ENCODE data around the gene BCAR1. TPM values are rescaled to one million over a fixed set of nuclear protein-coding genes. Genes with fewer than 3 reads are reported as not detected.

The BCAR1 gene
- polyA plus RNA-seq, 1 donor (not counting 4 experiments of a cell fraction or from before 2014, with no cell fraction given): 17.8 TPM

DNA sequence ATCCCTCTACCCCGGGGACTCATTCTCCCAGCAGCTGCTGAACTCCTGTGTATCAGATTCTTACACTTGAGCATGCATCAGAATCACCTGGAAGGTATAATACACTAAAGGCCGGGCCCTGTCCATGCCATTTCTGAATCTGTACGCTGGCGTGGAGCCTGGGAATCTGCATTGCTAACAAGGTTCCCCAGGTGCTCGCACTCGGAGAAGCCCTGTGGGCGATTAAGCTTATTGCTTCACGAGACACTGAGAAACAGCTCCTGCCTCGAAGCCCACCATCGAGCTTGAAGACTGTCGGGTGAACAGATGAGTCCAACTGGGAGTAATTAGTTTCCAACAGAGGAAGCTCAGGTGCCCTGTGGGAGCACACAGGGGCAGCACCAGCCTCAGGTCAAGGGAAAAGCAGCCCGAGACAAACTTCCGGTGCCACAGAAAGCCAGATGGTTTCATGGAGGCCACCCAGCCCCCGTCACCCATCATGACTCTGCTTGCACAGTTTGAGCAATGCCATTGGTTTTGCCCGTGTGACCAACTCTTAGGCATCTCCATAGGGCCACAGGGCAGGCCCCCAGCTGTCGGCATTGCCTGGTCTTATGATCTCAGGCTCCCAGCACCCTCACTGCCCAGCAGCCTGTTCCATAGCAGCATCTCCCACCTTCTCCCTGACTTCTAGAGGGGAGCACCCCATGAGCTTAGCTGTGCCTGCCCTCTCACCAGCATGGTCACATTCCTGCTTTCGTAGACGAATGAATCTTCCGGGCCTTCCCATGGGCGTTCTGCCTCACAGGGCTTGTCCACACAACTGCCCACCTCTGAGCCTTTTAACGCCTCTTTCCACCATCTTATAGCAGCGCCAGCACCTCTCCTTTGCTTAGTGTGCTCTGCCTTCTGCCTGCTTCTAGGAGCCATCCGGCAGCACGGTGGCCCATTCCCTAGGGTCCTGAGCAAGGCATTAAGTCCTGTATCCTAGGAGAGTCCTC lies 55.3 kb downstream of the BCAR1 start:
- dilution Hi-C loops (cut with MboI; ENCODE audit: extremely low pct_ligation_motif_present, low sequenced_read_pairs): no loop called here
- no peak overlapping the region for H3K4me3 ChIP-seq (ENCODE audit: control insufficient read depth in 2 of 3, extremely low read depth in 1 of 3, insufficient read depth in 2 of 3, low read depth in 1 of 3, low read length in 3 of 3)
- H3K27me3 ChIP-seq (ENCODE audit: control insufficient read depth, extremely low read depth, insufficient read depth, low read length): peaks cover 11% of the 10 kb centered on the region
- H3K9ac ChIP-seq (ENCODE audit: control insufficient read depth, extremely low read depth, insufficient read depth, low read length): no peak overlapping the region
- H3K79me2 ChIP-seq (ENCODE audit: control insufficient read depth, insufficient read depth, low read length): no peaks in the 10 kb centered on the region
- no peak overlapping the region for H3K4me2 ChIP-seq (ENCODE audit: control insufficient read depth, extremely low read depth, insufficient read depth, low read depth, low read length)
- H4K20me1 ChIP-seq (ENCODE audit: control insufficient read depth, extremely low read depth, insufficient read depth, low read length): no peaks in the 10 kb centered on the region
- H3K9me3 ChIP-seq (ENCODE audit: control insufficient read depth, low read depth, low read length): no peaks in the 10 kb centered on the region
- DNase-seq (ENCODE audit: low read depth, low spot score) (no peak), FAIRE-seq (no peak)
- H2AFZ ChIP-seq (ENCODE audit: control insufficient read depth, low read length): no peak overlapping the region
- TF ChIP-seq, protein P1, sequence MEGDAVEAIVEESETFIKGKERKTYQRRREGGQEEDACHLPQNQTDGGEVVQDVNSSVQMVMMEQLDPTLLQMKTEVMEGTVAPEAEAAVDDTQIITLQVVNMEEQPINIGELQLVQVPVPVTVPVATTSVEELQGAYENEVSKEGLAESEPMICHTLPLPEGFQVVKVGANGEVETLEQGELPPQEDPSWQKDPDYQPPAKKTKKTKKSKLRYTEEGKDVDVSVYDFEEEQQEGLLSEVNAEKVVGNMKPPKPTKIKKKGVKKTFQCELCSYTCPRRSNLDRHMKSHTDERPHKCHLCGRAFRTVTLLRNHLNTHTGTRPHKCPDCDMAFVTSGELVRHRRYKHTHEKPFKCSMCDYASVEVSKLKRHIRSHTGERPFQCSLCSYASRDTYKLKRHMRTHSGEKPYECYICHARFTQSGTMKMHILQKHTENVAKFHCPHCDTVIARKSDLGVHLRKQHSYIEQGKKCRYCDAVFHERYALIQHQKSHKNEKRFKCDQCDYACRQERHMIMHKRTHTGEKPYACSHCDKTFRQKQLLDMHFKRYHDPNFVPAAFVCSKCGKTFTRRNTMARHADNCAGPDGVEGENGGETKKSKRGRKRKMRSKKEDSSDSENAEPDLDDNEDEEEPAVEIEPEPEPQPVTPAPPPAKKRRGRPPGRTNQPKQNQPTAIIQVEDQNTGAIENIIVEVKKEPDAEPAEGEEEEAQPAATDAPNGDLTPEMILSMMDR (optimal IDR thresholded peaks at IDR 0.05 in 1 of 3, IDR thresholded peaks at IDR 0.05 in 1 of 3, conservative IDR thresholded peaks at IDR 0.05 in 1 of 3; ENCODE audit: extremely low read depth in 1 of 3, insufficient read depth in 2 of 3, low read length in 3 of 3): no peak
- TF ChIP-seq EZH2 (IDR thresholded peaks at IDR 0.05; ENCODE audit: low read length): no peak
- H3K27ac ChIP-seq (ENCODE audit: control insufficient read depth, insufficient read depth, low read length): no peak overlapping the region
- H3K4me1 ChIP-seq (ENCODE audit: control insufficient read depth, extremely low read depth, insufficient read depth, low read length): no peaks in the 10 kb centered on the region
- H3K36me3 ChIP-seq (ENCODE audit: control insufficient read depth in 2 of 2, extremely low read depth in 1 of 2, insufficient read depth in 2 of 2, low read length in 2 of 2): no peaks in the 10 kb centered on the region
- H3K9me1 ChIP-seq (ENCODE audit: control insufficient read depth, extremely low read depth, insufficient read depth, low read length): no peaks in the 10 kb centered on the region

DNA sequence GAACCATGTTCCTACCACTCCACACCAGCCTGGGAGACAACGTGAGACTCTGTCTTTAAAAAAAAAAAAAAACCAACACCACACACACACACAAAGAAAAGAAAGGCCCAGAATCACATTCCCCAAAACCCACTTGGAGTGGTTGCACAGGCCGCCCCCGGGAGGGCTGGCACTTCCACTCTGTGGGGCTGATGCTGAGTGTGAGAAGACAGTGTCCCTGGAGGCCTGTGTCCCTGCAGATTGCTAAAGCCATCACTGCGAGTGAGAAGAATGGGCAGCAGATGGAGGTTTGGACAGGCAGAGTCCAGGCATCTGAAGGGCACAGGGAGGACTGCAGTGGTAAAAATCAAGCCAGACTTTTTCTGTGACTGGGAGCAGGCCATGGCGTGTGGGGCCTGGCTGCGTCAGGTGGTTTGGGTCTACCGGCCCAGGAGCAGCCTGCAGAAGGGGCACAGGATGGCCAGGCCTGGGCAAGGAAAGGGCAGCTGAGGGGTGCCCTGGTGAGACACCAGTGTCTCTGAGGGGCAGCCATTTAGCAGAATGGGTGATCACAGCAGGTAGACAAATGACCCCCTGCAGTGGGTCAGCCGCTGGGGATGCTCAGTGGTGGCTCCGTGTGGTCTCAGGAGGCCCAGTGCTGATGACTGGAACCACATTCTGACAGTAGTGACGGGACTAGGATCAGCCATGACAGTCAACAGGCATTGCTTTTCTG lies 57.5 kb downstream of the BCAR1 start:
- no peak overlapping the region for H3K27ac ChIP-seq (ENCODE audit: control insufficient read depth, insufficient read depth, low read length)
- H3K4me3 ChIP-seq (ENCODE audit: control insufficient read depth in 2 of 3, extremely low read depth in 1 of 3, insufficient read depth in 2 of 3, low read depth in 1 of 3, low read length in 3 of 3): no peak overlapping the region
- H3K9me1 ChIP-seq (ENCODE audit: control insufficient read depth, extremely low read depth, insufficient read depth, low read length): no peaks in the 10 kb centered on the region
- DNase-seq (ENCODE audit: low read depth, low spot score): no peak
- H3K27me3 ChIP-seq (ENCODE audit: control insufficient read depth, extremely low read depth, insufficient read depth, low read length): peaks cover 16% of the 10 kb centered on the region
- no peak for FAIRE-seq
- no peak overlapping the region for H3K4me2 ChIP-seq (ENCODE audit: control insufficient read depth, extremely low read depth, insufficient read depth, low read depth, low read length)
- H2AFZ ChIP-seq (ENCODE audit: control insufficient read depth, low read length): no peak overlapping the region
- H3K79me2 ChIP-seq (ENCODE audit: control insufficient read depth, insufficient read depth, low read length): no peaks in the 10 kb centered on the region
- H3K36me3 ChIP-seq (ENCODE audit: control insufficient read depth in 2 of 2, extremely low read depth in 1 of 2, insufficient read depth in 2 of 2, low read length in 2 of 2): no peaks in the 10 kb centered on the region
- H3K4me1 ChIP-seq (ENCODE audit: control insufficient read depth, extremely low read depth, insufficient read depth, low read length): no peaks in the 10 kb centered on the region
- H4K20me1 ChIP-seq (ENCODE audit: control insufficient read depth, extremely low read depth, insufficient read depth, low read length): no peaks in the 10 kb centered on the region
- no peaks in the 10 kb centered on the region for H3K9me3 ChIP-seq (ENCODE audit: control insufficient read depth, low read depth, low read length)
- TF ChIP-seq, protein P1 (optimal IDR thresholded peaks at IDR 0.05 in 1 of 3, IDR thresholded peaks at IDR 0.05 in 1 of 3, conservative IDR thresholded peaks at IDR 0.05 in 1 of 3; ENCODE audit: extremely low read depth in 1 of 3, insufficient read depth in 2 of 3, low read length in 3 of 3): no peak
- TF ChIP-seq EZH2 (IDR thresholded peaks at IDR 0.05; ENCODE audit: low read length): no peak
- H3K9ac ChIP-seq (ENCODE audit: control insufficient read depth, extremely low read depth, insufficient read depth, low read length): no peak overlapping the region
- dilution Hi-C loops (cut with MboI; ENCODE audit: extremely low pct_ligation_motif_present, low sequenced_read_pairs): no loop called here

Measured in keratinocyte (primary cell).